Activated CD8-positive, alpha-beta memory T cell treated with anti-CD3 and anti-CD28 coated beads, Interleukin-2, amount 50 U/mL, for 48 hours (primary cell): ENCODE results near the gene SLC66A3.
"Not testable (repeated sequence)": the region's sequence is repeated elsewhere in the genome, so short reads cannot be mapped to it uniquely, and the experiment has no call there.

Experiments used
- DNase-seq: peaks from one replicate; pipeline ENCODE4 v3.0.0-alpha.2; 2020

Gene SLC66A3

GRCh38 chr2:11165046-11165445 is 9.8 kb downstream of the SLC66A3 start:
- not testable (repeated sequence) for DNase-seq

DNA sequence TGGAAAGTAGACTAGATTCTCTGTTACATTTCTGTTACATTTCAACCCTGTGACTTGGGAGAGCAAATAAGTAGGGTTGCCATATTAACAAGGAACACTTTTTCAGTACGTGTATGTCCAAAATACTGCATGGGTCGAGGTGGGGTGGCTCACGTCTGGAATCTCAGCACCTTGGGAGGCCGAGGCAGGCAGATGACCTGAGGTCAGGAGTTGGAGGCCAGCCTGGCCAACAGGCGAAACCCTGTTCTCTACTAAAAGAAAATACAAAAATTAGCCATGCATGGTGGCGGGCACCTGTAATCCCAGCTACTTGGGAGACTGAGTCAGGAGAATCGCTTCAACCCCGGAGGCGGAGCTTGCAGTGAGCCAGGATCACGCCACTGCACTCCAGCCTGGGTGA is 11.2 kb downstream of the SLC66A3 start:
- no peak for DNase-seq

DNA sequence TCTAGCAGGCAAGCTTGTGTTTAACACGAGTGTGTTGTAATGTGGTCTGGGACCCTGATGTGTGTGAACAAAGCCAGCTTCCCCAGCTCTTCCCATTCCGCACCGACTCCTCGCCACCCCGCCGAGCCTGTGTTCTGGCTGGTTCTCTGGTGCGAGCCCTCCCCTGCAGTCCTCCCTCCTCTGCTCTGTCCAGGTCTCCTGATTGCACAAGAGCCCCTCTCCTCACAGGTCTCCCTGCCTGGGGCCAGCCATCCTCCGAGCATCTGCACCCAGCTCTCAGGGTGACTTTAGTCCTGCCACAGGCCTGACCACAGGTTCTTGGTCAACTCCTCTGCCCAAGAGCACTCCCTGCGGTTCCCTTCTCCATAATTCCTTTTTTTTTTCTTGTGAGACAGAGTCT is 13.2 kb downstream of the SLC66A3 start:
- DNase-seq, result no peak

- no peak for DNase-seq
Observed at GRCh38 chr2:11169333-11169732, 14.1 kb downstream of the SLC66A3 start.

DNA sequence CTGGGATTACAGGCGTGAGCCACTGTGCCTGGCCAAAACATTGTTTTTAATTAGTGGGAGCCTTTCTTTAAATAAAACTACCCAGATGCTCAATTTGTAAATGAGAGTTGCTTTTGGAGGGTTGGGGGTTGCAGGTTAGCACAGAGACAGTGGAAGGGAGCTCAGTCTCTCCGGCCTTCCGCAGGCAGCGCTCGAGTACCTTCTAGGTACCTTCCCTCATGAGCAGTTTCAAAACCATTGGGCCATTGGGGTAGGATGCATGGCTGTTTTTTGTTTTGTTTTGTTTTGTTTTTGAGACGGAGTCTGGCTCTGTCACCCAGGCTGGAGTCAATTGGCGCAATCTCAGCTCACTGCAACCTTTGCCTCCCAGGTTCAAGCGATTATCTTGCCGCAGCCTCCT is 19.0 kb downstream of the SLC66A3 start:
- DNase-seq, result no peak

DNA sequence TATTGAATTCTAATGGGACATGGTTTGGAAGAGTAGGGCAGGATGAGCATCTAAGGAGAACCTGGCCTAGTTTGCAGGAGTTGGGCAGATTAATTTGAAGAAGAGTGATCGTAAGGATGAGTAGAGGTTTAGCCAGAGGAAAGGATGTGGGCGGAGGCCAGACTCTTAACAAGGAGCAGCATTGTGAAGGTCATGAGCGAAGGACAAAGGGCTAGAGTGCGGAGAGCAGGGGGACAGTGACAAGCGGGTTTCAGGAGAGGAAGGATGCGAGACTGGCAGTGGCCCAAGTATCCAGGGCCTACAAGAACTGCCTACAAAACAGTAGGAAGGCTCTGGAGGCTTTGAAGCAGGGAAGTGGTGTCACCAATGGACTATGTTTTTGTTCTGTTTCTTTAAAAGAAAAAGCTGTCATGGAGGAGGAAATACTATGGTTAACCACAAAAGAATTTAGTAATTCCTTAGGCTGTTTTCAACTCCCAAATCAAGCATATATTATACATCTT is 20.1 kb downstream of the SLC66A3 start:
- no peak for DNase-seq

DNA sequence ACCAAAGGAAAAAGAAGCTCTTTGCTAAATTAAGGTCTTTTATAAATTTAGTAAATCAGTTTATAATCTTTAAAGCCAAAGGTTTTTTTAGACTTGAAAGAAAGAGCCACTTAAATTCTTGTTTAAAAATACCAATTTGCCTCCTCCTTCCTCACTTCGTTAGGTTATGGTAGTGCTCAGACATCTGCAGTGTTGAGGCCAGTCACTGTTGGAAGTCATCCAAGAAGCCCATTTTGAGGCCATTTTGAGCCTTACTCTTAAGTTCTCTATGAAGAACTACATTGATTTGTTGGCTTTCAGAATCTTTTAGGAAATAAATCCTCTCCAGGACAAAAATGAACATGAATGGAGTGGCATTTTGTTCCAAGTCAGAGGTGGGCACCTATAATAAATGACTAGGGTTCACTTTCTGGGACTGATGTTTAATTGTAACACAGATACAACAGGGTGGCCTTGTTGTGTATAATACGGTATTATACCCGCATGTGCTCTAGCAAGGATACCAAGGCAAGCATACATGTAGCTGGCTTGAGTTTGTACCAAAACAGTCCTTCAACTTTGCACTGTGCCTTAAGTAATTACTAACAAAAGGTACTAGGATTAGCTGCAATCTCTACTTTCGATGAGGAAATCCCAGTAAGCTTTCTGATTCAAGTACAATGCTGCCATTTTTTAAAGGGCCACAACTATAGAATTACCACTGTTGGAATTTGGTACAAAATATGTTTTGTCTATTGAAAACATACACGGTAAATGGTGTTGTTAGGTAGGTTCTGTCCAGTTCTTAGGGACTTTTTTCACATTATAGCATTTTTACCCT is 22.8 kb downstream of the SLC66A3 start:
- DNase-seq, result no peak

DNA sequence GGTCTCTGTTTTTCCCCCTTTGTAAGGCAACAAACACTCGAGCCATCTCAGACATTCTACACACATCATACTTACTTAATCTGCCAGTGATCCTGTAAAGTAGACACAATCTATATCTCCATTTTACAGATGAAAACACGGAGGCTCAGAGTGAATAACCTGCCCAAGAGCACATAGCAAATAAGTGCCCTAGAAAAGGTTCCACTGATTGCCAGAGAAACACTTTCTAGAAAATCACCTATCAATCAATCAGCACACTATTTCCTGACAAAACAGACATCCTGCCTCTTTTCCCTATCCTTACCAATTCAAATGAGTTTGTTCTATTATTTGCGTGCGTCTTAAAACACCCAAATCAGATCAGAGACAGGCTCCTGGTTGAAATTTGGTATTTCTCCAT is 23.9 kb downstream of the SLC66A3 start:
- DNase-seq, result no peak

DNA sequence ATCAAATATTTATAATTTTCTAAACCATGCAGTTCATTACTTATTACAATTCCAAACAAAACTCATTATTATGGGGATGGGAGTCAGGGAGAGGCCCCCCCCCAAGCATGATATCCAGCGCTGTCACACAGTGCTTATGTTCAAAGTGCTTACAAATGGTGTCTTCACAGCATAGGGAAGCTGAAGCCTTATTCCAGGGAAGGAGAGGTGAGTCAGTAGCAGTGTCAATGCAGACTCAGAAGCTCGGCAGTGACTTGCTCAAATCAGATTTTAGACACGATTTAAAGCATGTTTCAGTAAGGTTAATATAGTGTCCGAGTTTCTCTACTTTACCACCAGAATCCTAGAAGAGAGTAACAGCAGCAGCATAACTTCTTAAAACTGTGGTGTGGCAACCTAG is 24.6 kb downstream of the SLC66A3 start:
- no peak for DNase-seq

GRCh38 chr2:11180653-11181052 is 25.4 kb downstream of the SLC66A3 start:
- DNase-seq, result no peak

DNA sequence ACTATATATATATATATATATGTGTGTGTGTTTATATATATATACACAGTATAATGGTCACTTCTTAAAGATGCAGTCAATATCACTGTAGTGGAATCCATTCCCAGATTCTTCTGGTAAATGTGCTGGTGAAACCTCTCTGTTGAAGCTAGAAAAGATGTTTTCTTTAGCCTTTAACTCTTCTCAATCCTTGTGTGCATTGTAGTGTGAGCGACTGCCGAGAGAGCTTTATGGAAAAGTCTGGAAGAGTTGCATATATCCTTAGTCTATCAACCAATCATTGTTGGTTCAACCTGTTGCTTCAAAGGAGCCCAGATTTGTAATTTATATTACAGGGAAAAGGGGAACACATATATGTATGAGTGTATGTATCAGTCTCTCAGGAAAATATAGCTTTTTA is 27.7 kb downstream of the SLC66A3 start:
- DNase-seq, result no peak

DNA sequence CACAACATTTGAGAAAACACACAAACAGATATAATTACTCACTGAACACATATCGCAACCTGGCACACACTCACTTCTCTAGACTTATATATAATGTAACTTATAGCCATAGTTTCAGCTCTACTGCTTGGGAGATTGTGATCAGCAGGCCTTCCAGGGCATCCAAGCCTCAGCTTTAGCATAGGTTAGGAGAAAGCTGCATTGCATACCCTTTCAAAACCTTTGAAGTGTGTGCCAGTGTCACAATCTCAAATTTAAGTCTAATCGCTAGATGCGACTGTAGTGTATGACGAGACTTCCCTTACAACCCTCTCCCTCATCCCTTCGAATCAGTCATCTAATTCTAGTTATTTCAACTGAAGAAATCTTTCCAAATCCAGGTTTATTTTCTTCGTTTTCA is 30.9 kb downstream of the SLC66A3 start:
- no peak for DNase-seq

- no peak for DNase-seq
Observed at GRCh38 chr2:11187083-11187619, 31.9 kb downstream of the SLC66A3 start.

- no peak for DNase-seq
Observed at GRCh38 chr2:11187731-11188130, 32.5 kb downstream of the SLC66A3 start.

- DNase-seq, result no peak
Observed at GRCh38 chr2:11196246-11196645, 41.0 kb downstream of the SLC66A3 start.

DNA sequence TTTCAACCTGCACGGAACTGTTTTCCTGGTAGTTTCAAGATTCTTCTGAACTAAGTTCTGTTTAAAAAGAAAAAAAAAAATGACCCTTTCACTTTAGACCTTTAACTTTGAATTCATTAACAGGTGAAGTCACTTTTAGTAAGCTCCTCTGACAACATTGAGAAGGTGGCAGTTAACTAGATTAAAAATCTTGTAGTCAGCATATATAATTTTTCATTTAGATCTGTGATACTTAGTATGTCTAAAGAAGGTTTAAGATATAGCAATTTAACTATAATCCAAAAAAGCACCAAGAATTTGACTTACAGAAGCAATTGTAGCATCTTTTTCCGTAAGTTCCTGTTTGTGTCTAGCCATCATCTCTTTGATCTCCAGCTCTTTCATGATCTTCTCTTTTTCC is 45.4 kb downstream of the SLC66A3 start:
- DNase-seq, result no peak

- DNase-seq, result no peak
Observed at GRCh38 chr2:11201969-11202368, 46.7 kb downstream of the SLC66A3 start.

DNA sequence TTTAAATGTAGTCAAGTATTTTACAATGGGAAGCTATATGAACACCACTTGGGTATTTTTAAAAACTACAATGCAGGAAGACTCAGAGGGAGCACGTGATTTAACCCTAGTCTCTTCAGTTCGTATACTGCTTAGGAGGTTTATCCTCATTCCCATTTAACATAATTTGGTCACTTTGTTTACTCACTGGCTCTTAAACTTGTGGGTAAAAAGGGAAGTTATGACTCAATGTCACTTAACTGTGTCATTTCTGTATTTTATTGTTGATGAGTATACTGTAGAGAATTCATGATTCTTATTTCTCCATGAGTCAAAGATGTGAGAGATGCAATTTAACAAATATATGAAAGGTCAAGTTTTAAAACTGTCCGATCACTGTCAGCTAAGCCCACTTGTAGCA is 48.2 kb downstream of the SLC66A3 start:
- DNase-seq, result no peak

DNA sequence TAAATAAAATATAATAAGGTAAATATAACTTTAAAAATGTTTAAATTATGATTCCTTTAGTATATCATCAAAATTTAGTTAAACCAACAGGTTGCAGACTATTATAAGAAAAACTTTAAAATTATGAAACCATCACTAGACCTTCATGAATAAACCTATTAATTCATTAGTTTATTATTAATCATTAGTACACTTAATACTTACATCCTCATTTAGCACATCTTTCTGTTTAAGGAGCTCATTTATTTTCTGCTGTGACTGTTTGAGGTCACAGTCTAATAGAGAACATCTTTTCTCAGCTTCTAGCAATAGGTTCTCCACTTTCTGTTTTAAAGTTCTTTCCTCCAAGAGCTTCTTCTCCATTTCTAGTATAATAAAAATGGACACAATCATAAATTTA is 52.8 kb downstream of the SLC66A3 start:
- DNase-seq, result no peak

DNA sequence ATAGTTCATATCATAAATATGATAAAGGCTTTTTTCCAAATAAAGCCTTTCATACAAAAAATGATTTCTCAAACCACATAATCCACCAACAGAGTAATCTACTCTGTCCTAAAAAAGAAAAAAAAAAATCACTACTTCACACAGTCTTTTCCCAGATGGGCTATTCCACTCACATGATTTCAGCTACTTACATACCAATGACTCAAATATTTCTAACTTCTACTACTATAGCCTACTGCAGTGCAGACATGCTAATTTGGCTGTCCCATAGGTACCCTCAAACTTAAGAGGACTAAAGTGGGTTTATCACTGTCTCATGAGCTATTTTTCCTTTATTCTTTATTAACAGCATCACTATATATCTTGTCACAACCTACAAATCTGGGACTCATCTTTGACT is 57.4 kb downstream of the SLC66A3 start:
- no peak for DNase-seq

DNA sequence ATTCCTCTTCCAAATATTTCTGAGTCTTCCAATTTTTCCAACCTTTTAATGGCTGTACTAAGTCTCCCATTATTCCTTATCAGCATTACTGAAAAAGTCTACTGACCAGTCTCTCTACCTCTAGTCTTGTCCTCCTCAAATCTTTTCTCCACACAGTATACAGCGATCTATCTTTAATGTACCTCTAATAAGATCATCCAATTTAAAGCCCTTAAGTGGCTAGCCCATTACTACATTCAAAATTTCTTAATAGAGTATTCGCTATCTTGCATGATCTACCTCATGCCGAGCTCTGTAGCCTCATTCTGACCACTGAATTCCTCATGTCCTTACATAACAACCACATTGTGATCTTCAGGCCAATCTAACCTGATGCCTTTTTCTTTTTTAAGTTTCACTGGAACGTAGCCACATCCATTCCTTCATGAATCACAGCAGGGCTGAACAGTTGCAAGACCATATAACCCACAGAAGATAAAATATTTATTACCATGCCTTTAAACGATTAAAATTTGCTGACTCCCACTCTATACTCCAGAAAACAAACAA is 57.9 kb downstream of the SLC66A3 start:
- DNase-seq, result no peak

DNA sequence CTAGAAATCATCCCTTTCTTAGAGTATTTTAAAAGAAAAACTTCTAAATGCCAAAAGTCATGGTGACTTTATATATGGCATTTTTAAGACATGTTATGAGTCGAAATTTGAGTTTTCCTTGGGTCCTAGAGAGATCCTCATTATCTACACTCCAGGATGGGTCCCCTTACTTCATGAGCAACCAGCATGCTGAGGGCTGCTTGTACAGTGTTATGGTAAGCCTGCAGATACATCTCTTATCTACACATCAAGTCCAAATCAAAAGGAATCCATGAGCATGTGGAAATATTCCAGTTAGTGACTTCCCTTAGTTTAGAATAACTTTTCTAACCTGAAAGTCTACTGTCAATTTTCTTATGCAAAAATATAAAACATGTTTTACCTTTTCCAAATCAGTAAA is 58.7 kb downstream of the SLC66A3 start:
- no peak for DNase-seq

- no peak for DNase-seq
Observed at GRCh38 chr2:11214770-11215169, 59.5 kb downstream of the SLC66A3 start.

- no peak for DNase-seq
Observed at GRCh38 chr2:11215407-11215806, 60.1 kb downstream of the SLC66A3 start.

DNA sequence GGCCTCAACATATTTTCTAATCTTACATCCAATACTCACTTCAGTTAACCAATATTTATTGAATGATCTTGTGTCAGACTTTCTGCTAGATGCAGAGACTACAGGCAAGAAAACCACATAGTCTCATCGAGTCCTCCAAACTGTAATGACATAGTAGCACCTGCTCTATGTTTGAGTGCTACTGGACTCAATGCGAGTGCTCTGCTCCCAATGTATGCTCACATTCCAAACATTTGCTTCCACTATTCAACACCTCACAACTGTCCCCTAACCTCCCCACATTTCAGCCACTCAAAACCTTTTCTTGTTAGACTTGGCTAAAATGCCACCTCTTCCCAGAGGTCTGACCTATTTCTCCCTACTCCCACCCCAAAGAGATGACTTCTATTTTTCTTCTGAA is 65.2 kb downstream of the SLC66A3 start:
- DNase-seq, result no peak
